Activated CD4-positive, alpha-beta T cell treated with anti-CD3 and anti-CD28 coated beads, Interleukin-2, Interleukin-4, amounts not matched to agents 100 ng/mL and 50 ng/mL, durations not matched to agents 16 hours and 8 hours (primary cell): ENCODE results near the gene SNED1.
"Not testable (repeated sequence)": the region's sequence is repeated elsewhere in the genome, so short reads cannot be mapped to it uniquely, and the experiment has no call there.

Experiments
- DNase-seq: peaks from one replicate; pipeline ENCODE4 v3.0.0-alpha.2; 2020; ENCODE audit warnings: low spot score

Gene SNED1

DNA sequence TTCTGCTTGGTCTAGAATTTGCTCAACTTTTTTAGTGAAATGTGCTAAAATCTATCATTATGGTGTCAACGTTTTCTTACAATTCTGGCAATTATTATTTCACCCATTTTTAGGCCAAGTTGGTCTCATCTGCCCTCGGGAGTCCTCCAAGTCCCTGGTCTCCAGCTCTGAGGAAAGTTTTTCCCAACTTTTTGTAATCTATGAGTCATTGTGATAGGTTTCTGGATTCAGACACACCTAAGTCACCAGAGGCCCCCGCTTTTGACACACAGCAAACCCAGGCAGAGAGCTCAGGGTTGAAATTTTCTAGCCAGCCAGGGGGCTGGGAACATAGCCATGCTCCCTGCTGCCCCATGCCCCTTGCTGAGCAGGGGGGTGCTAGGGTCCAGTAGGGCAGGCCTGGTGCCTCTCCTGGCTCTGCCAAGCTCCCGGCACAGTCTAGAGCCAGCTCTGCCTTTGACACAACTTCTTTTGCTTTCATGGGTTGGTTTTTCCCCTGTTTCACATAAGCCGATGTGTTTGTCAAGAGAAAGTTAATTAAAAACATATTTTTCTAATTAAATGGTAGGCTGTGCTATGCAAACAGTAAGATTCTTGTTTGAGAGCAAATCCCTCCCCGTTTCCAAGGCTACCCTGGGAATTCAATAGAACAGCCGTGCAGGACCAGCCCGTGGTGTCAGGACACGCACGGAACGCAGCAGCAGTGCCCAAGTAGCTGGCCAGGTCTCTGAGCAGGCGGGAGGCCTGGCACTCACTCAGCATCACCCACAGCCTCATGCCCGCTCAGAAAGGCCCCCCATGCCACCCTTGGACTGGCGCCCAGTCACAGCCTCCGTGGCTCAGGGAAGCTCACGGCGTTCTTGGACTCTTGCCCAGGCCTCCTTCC is 25.5 kb upstream of the SNED1 start:
- no peak for DNase-seq

DNA sequence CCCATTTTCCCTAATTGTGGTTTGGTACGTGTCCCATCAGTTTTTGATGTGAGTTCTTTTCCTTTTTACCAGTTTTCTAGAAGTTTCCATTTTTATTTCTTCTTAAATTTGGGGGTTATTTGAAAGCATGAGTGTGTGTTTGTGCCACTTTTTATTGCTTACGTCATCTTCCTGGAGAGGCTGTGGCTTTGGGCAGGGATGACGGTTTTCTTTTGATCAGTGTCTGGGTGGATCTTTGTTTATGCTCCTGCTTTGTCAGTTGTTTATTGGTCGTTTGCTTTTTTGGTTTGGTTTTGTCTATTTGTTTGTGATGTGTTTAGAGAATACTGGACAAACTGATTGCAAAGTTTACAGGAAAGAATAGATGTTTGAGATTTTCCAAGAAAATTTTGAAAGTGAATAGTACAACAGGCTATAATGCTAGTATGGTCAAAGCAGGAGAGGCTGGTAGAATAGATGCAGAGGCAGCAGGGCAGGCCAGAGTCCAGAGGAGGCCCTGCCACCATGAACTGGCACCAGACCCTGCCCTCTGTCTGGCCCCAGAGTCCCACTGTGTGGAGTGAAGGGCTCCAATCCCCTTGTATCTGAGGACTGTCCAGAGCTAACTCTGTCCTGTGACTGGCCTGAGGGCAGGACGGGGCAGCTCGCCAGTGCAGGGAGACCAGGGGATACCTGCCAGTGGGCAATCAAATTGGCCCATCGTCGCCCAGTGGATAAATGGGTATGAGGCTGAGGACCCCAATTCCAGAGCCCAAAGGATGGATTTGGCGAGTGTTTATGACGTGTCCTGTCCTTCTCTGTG is 23.4 kb upstream of the SNED1 start:
- no peak for DNase-seq

DNA sequence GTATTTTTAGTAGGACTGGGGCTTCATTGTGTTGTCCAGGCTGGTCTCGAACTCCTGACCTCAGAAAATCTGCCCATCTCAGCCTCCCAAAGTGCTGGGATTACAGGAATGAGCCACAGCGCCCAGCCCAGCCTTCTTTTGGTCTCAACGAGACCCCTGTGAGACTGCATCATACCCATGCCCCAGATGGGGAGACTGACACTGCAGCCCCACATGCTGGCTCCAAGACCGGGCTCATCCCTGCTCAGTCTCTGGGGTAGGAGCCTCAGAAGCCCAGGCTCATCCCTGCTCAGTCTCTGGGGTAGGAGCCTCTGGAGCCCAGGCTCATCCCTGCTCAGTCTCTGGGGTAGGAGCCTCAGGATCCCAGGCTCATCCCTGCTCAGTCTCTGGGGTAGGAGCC is 22.5 kb upstream of the SNED1 start:
- DNase-seq: not testable (repeated sequence)

DNA sequence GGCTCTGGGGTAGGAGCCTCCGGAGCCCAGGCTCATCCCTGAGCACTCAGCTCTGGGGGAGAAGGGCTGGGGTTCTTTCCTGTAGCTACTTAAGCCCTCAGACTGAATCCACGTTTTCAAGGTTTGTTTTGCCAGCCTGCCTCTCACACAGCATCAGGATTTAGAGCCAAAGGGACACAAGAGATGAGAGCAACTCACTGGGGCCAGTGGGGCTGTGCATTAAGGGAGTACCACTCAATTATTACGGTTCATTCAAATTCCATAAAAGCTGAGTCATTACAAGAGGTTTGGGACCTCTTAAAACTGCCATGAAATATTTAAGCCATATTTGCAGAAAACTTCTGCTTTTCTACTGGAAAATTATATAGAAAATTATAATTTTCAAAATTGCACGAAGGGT is 17.1 kb upstream of the SNED1 start:
- DNase-seq: no peak

DNA sequence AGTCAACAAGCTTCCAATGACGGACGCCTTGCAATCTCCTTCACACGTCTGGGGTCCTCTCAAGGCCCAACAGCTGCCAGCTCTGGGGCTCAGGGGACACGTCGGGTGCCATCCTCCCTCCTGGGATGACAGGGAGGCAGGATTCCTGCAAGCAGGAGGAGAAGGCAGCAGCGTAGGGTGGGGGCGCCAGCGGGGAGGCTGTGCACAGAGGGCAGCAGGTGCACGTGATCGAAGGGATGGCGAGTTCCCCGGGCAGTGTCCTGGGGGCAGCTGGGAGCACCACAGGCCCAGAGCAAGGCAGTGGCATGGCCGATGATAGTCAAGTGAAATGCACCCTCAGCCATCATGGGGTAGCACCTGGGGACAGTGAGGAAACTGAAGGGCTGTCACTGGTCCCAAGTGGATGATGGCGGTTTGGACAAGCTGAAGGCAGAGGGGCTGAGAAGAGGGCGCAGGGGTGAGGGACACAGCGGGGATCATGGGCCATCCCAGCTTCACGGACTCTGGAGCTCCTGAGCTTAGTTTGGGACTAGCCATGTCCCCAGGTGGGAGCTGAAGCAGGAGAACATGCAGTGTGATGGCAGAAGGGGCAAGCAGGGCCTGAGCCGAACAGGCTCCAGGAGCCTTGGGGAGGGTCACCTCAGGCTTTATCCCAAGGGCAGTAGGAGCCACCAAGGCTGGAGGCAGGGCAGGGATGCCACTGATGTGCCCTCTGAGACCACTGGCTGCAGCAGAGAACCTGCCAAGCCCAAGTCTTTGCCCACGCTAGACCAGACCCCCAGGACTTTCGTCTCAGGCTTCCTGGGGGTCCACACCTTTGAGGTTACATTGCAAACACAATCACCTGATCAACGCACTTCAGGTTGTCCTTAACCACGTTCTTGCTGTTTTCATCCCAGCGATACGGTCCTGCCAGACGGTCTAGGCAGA is 16.3 kb upstream of the SNED1 start:
- DNase-seq: no peak

DNA sequence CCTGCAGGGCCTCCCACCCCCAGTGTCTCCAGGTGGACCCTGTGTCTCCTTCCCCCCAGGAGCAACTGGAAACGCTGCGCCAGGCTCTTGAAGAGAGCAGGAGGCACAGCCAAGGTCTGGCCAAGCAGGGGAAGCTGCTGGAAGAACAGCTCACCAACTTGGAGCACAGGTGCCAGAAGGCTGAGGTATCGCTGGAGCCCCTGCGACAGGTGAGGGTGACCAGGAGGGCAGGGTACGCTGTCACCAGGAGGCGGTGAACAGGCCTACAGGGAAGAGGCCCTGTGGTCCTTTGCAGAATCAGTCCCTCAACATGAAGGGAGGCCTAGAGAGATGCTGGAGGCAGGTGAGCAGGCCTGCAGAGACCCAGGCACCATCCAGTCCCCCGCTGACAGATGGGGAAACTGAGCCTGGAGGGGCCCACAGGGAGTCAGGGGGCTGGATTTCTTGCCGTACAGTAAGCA is 15.6 kb upstream of the SNED1 start:
- no peak for DNase-seq

DNA sequence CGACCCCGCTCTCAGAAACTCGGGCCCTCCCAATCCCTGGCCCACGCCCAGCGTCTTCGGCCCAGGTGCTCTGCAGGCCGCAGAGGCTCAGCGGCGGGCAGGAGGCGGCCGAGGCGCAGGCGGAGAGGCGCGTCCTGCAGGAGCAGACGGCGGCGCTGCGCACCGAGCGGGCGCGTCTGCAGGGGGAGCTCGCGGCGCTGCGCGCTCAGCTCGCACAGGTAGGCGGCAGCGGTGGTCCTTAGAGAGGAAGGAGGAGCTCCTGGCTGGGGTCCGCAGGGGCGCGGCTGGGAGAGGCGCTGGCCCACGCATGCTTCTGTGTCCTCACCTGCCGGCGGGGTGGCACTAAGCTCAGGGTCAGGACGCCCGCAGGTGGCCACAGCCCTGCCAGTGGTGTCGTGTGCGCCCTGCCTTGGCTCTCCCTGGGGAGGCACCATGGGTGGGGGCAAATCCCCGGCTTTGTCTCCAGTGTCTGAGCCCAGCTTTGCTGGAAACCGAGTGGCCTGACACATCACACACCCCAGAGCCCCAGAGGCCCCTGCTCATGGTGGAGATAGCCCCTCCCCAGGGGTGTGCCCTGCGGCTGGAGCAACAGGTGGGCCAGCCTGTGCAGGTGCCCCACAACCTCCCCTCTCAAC is 14.9 kb upstream of the SNED1 start:
- no peak for DNase-seq

DNA sequence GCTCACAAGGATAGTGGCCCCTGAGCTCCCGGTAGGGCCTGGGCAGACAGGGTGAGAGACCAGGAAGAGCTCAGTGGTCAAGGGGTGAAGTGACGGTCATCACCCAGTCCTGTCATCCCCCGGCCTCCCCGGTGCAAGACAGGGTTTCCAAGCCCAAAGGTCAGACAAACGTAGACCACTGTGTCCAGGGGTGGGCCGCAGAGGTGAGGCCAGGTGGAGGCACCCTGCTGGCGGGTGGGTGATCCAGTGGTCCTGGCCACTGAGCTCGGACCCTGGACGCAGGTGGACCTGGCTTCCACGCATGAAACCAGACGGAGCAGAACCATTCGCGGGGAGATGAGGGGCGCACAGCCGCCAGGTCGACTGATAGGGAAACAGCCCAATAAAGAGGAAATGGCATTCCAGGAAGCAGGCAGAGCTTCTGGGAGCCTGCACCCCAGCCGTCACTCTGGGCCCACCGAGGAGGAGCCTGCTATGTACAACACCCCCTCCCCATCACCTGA is 14.4 kb upstream of the SNED1 start:
- DNase-seq: no peak

DNA sequence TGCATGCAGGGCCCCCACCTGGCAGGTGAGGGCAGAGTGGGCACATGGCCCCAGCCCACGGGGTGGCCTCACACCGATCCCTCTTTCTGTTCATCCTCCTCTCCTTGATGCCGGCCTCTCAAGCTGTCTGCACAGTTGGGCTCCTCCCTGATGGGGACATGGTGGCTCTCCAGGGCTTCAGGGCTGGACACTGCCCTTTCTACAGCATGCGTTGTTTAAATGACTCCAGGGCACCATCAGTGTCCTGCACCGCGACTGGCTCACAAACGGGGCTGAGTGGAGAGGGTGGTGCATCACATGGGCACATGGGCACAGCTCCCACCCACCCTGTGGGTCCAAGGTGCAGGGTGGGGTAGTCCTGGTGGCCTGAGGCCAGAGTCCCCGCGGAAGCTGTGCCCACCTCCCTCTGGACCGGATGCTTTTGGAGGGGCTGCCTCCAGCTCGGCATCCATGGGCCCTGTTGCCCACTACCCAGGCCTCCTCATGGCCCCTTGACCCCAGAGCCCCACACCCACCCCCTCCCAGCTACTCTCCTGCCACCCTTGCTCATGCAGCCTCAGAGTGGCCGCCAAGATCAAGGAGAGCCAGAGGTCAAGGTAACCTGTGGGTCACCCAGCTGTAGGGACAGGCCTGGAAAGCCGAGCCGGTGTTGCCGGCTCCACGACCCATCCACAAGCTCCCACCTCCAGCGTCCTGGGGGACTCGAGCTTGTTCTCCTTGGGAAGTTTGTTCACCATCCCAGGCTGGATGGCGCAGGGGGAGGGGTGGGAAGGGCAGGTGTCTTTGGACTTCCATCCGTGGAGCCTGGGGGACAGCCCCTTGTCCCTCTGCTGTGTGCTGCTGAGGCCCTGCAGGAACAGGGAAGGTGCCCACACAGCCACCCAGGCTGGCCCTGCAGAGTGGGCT is 12.3 kb upstream of the SNED1 start:
- DNase-seq: no peak

DNA sequence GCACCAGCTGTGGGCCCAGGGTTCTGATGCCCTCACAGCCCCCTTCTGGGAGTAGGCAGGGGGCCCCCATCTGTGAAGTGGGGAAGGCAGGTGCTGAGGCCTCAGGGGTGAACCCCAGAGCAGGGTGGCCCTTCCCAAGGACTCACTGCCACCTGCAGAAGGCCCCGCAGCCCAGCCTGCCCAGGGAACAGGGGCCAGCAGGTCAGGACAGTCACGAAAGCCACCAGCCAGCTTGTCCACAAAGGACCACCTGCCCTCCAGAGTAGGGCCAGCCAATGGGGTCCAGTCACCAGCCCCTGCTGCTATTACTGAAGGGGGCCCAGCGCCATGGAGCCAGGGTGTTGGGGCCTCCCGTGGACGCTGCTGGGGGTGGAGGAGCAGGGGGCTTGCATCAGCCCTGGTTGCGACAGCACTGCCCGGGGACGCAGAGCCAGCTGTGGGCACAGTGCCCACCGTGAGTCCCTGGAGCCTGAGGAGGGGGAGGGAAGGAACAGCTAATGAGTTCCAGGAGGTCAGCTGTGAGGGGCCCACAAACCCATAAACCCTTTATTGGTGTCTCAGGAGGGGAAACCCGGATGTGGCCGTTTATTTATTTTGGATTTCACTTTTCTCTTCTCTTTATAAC is 11.5 kb upstream of the SNED1 start:
- no peak for DNase-seq

DNA sequence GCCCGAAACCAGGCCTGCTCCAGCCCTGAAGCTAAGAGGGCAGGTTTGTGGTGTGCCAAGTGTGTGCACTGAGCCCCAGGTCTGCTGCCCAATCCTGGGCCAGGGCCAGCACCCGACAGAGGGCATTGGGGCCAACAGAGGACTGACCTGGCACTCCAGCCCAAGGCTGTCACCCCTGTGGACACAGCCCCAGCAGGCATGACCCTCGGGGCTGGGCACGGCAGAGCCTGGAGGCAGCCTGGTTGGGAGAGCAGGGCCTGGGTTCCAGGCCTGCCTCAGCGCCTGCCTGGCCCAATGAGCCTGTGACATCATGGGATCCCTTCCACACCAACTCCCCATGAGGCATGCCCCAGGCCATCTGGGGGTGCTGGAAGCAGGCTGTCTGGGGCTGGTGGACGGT is 10.8 kb upstream of the SNED1 start:
- DNase-seq: no peak

DNA sequence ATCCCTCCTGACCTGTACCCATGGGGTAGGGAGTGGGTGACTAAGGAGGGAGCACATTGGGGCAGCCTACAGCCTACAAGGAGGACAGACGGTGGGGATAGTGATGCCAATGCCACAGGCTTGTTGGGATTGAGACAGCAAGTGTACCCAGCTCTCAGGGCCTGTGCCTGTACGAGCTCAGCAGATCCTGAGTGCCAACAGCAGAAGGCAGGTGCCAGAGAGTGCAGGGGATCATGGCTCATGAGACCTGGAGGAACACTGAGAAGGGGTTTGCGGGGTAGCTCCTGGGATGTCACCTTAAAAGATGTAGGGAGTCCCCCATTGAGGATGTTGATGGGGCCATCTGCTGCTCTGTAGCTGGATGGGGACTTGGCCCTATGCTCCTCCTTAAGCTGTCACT is 10.3 kb upstream of the SNED1 start:
- no peak for DNase-seq

DNA sequence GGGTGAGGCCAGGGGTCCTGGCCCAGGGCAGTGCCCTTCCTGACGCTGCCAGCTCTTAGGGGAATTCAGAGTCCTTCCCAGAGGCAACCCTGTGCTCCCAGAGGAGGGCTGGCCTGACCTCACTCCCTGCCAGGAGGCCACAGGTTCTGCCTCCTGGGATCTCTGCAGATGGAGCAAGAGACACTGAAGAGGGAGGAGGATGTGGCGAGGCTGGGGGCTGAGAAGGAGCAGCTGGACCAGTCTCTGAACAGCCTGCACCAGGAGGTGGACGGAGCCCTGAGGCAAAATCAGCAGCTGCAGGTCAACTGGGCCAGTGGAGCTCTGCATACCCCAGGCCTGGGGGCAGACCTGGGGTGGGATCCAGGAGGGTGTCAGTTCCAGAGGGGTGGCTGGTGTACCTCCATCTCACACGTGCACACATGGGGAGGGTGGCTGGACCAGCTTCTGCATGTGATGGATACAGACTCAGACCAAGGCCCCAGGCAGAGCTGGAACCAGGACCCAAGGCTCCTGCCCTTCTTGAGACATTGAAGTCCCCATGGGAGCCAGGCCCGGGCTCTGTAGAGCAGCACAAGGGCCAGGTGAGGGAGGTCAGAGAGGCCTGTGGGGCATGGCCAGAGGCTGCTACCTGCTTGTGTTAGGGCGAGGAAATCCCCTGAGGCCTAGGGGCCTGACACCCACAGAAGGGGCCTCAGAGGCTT is 9.7 kb upstream of the SNED1 start:
- DNase-seq: no peak

DNA sequence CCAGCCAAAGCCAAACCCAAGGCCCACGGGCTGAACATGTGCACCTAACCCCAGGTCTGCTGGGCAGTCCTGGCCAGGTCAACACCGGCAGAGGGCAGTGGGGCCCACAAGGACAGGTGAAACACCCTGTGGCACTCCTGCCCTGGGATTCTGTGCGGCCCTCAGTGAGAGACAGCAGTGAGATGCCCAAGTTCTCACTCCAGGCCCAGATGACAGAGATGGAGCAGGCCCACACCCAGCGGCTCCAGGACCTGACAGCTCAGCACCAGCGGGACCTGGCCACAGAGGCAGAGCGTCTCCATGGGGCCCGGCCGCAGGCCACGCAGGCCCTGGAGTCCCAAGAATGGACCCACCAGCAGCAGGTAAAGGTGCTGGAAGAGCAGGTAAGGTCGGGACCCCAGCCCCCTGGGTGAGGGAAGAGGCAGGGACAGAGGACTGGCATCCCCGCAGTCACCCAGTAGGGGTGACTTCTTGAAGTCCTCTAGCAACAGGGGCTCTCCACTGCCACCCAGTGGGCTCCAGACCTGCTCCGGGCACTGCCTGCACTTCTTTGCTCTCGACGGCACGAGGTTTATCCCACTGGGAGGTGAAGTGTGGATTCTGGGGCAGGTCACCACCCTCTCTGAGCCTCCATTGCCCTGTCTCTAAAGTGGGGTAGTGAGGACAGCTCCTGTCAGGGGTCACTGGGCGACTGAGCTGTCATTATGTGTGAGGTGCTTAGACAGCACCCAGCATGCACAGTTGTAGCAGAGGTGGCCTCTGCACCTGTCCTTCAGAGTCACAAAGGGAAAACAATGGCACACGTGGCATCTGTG is 8.8 kb upstream of the SNED1 start:
- DNase-seq: no peak

DNA sequence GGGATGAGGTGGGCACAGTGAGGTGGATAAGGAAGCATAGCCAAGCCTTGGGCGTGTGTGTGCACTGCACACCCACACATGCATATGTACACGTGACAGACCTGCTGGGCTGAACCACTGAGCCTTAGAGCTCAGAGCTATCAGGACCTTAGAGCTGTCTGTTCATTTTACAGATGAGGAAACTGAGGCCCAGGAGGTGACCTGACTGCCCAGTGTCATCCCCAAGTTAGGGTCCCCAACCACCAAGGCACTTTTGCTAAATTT is 8.2 kb upstream of the SNED1 start:
- no peak for DNase-seq

DNA sequence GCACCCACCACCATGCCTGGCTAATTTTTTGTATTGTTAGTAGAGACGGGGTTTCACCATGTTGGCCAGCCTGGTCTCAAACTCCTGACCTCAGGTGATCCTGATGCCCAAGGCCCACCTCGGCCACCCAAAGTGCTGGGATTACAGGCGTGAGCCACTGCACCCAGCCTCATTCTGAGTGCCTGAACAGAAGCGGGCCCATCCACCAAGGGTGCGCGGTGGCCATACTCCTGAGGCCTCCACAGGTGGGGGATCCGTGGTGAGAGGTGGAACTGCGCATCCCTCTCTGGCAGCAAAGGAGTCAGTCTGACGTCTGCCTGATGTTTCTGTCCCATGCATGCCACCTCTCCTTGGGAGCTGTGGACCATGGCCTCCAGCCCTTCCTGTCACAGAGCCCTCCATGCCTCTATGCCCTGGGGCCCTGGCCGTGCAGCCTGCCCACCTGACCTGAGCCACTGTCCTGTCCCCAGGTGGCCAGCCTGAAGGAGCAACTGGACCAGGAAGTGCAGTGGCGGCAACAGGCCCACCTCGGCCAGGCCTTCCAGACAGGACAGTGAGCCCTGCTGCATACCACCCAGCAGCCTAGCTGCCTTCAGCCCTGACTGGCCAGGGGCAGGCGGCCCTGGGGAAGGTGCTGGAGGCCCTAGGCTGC is 7.6 kb upstream of the SNED1 start:
- no peak for DNase-seq

DNA sequence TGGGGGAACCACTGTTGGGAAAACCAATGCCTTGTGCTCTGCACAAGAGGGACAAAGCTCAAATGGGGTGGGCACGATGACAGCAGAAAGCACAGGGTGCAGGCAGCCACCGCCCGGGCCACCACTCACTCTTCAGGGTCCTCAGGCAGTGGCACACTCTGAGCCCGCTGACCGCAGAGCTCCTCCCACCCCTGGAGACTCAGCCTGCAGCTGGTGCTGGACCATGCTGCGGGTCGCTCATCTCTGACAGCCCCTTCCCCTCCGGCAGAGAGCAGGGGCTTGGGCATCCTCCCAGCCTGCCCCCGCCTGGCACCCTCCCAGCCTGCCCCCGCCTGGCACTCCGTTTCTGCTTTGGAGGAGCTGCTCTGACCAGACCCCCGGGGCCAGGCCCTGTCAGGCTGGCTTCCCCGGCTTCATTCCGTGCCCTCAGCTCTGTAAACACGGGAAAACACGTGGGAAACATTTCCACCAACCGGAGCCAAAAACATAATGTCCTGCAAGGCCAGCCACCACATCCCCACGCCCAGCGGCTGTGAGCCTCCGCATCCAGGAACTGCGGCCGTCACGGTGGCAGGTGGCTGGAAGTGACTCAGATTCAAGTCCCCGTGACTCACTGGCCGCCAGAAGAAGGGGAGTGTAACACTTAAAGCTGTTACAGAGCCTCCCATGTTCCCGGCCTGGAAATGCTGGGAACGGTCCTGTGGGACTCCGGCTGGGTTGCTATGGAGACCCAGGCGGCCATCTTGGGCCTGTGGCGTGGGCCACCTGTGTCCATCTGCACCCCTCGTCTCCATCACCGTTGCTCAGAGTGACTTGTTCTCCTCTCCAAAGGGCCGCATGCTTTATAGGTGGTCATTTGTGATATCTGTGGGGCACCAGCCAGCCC is 6.8 kb upstream of the SNED1 start:
- DNase-seq: no peak
